ENCODE results near the gene HSD17B14. TPM values are rescaled to one million over a fixed set of nuclear protein-coding genes. Genes with fewer than 3 reads are reported as not detected.
"Not testable (repeated sequence)": the region's sequence is repeated elsewhere in the genome, so short reads cannot be mapped to it uniquely, and the experiment has no call there.

The HSD17B14 gene
- polyA plus RNA-seq, 2 of the 4 experiments (the other 2 are of a cell fraction): 11.1 to 20.9 TPM

- Histone ChIP-seq H3K27ac (no peak overlapping the region), H3K9me3 (no peaks in the 10 kb centered on the region), H3K4me2 (no peak overlapping the region), H3K4me3 (no peak overlapping the region), H3K4me1 (0 out of 3 replicates have a peak, but pooled peaks cover 4% of the 10 kb centered on the region)
- no peak for FAIRE-seq
- ChIA-PET POLR2A (no interaction called here), CTCF (interaction anchor here (1.0 to 2.5 kb wide), 8 partner anchors 9 to 124 kb away, joined by 5 to 13 read pairs (median 6); partner anchors contain the start of gene CA11)
- peak in 1 of 2 experiments; percentile 53; a peak in 3 of 6 replicates for ATAC-seq
- 79% methylated on average over 7 of the region's 7 CpGs for WGBS (ENCODE audit: missing lambda C conversion rate)
- DNase-seq (ENCODE audit: low read depth in 1 of 2, low spot score in 1 of 2): no peak
- no peak for TF ChIP-seq CEBPB (IDR thresholded peaks at IDR 0.05)
- TF ChIP-seq ESRRA (IDR thresholded peaks at IDR 0.05; ENCODE audit: borderline replicate concordance, low read length): no peak
- no peak for TF ChIP-seq BHLHE40 (IDR thresholded peaks at IDR 0.05; ENCODE audit: low read depth, low read length)
- TF ChIP-seq RFX5 (IDR thresholded peaks at IDR 0.05): no peak
- TF ChIP-seq HOXB5 (CRISPR knock-in tag; IDR thresholded peaks at IDR 0.05): no peak
- no peak for TF ChIP-seq CBX8 (IDR thresholded peaks at IDR 0.05)
- no peak for TF ChIP-seq TFCP2L1 (CRISPR knock-in tag; IDR thresholded peaks at IDR 0.05)
Observed at GRCh38 chr19:48770266-48770665, 66.0 kb downstream of the HSD17B14 start.

GRCh38 chr19:48768994-48769713 lies 67.1 kb downstream of the HSD17B14 start:
- CTCF ChIA-PET: interaction anchor here (1.0 to 3.5 kb wide), 6 partner anchors 19 to 93 kb away, joined by 3 to 22 read pairs (median 6); no protein-coding TSS in a partner anchor
- peak; percentile 72 for FAIRE-seq
- H3K4me2 ChIP-seq: no peak overlapping the region
- WGBS (ENCODE audit: missing lambda C conversion rate): 72% methylated on average over 11 of the region's 11 CpGs
- no peak for DNase-seq (ENCODE audit: low read depth in 1 of 2, low spot score in 1 of 2)
- H3K4me1 ChIP-seq: 0 out of 3 replicates have a peak, but pooled peaks cover 4% of the 10 kb centered on the region
- POLR2A ChIA-PET: no interaction called here
- H3K27ac ChIP-seq: no peak overlapping the region
- no peaks in the 10 kb centered on the region for H3K9me3 ChIP-seq
- H3K4me3 ChIP-seq: no peak overlapping the region
- no peak for ATAC-seq
- TF ChIP-seq FOSB (CRISPR knock-in tag; IDR thresholded peaks at IDR 0.05) (no peak), MAFK (IDR thresholded peaks at IDR 0.05; ENCODE audit: partially characterized antibody) (no peak), EHF (CRISPR knock-in tag; IDR thresholded peaks at IDR 0.05) (no peak), E2F6 (IDR thresholded peaks at IDR 0.05; ENCODE audit: borderline replicate concordance, low read depth) (no peak), RNF2 (IDR thresholded peaks at IDR 0.05; ENCODE audit: borderline replicate concordance, low read depth) (no peak), NFE2L2 (conservative IDR thresholded peaks at IDR 0.05; ENCODE audit: low read length) (no peak), CHD4 (IDR thresholded peaks at IDR 0.05; ENCODE audit: borderline replicate concordance) (no peak), MAZ (IDR thresholded peaks at IDR 0.05; ENCODE audit: borderline replicate concordance, low read depth, low read length) (no peak), CEBPB (IDR thresholded peaks at IDR 0.05) (no peak), SMC3 (IDR thresholded peaks at IDR 0.05) (no peak), NR3C1 (IDR thresholded peaks at IDR 0.05) (no peak), RAD21 (conservative IDR thresholded peaks at IDR 0.05 in 1 of 2, IDR thresholded peaks at IDR 0.05 in 1 of 2) (no peak), RARB (CRISPR knock-in tag; IDR thresholded peaks at IDR 0.05) (no peak)

GRCh38 chr19:48768171-48768753 lies 68.0 kb downstream of the HSD17B14 start:
- DNase-seq (ENCODE audit: low read depth in 1 of 2, low spot score in 1 of 2); POLR2A ChIA-PET; H3K4me1 ChIP-seq; H3K4me2 ChIP-seq; H3K4me3 ChIP-seq; H3K27ac ChIP-seq; H3K9me3 ChIP-seq; FAIRE-seq: not testable (repeated sequence)
- ATAC-seq: peak; percentile 60 to 74
- 27% methylated on average over 6 of the region's 6 CpGs for WGBS (ENCODE audit: missing lambda C conversion rate)
- CTCF ChIA-PET: interaction anchor here (0.6 to 3.5 kb wide), 9 partner anchors 9 to 123 kb away, joined by 3 to 22 read pairs (median 4); partner anchors contain the start of gene CA11

- H3K4me2 ChIP-seq; H3K4me1 ChIP-seq; H3K4me3 ChIP-seq; DNase-seq (ENCODE audit: low read depth in 1 of 2, low spot score in 1 of 2); H3K9me3 ChIP-seq; H3K27ac ChIP-seq; POLR2A ChIA-PET; FAIRE-seq: not testable (repeated sequence)
- CTCF ChIA-PET: interaction anchor here (1.0 to 3.5 kb wide), 7 partner anchors 14 to 206 kb away, joined by 3 to 22 read pairs (median 5); partner anchors contain the start of genes CA11 and HSD17B14
- ATAC-seq: peak; percentile 26 to 48; a peak in 1 of 6 replicates
- 42% methylated on average over 5 of the region's 5 CpGs for WGBS (ENCODE audit: missing lambda C conversion rate)
Observed at GRCh38 chr19:48765816-48766215, 70.5 kb downstream of the HSD17B14 start.

Small RNAs within 50 kb of the gene (small RNA-seq; reads per million reads assigned to genes)
- gene RNU6-317P: 0 reads per million in 6 experiments

Other genes starting within 250 kb of the HSD17B14 start
Only the 30 nearest of the 33 such genes appear.
- gene FAM83E, start 221.4 kb downstream of the HSD17B14 start, polyA plus RNA-seq (2011; rRNA removed): 0.16 and 0.45 TPM in 2 replicates
- 0.24 to 0.45 TPM (median 0.41 TPM) in 3 replicates for gene FAM83E, start 221.4 kb downstream of the HSD17B14 start, polyA plus RNA-seq (2017; fragmentation: RNase III; extraction: RNeasy Plus Mini Kit Qiagen cat#74134 plus additional on column Dnase treatment)
- 1,390 and 1,780 TPM in 2 replicates for gene RPL18, start 217.3 kb downstream of the HSD17B14 start, polyA plus RNA-seq (2011; rRNA removed)
- gene RPL18, start 217.3 kb downstream of the HSD17B14 start, polyA plus RNA-seq (2017; fragmentation: RNase III; extraction: RNeasy Plus Mini Kit Qiagen cat#74134 plus additional on column Dnase treatment): 2,568 to 2,696 TPM (median 2,647 TPM) in 3 replicates
- 5.5 and 6.1 TPM in 2 replicates for gene SPHK2, start 217.0 kb downstream of the HSD17B14 start, polyA plus RNA-seq (2011; rRNA removed)
- 14.7 to 18.3 TPM (median 17.1 TPM) in 3 replicates for gene SPHK2, start 217.0 kb downstream of the HSD17B14 start, polyA plus RNA-seq (2017; fragmentation: RNase III; extraction: RNeasy Plus Mini Kit Qiagen cat#74134 plus additional on column Dnase treatment)
- 1.8 and 2.5 TPM in 2 replicates for gene DBP, start 199.1 kb downstream of the HSD17B14 start, polyA plus RNA-seq (2011; rRNA removed)
- gene DBP, start 199.1 kb downstream of the HSD17B14 start, polyA plus RNA-seq (2017; fragmentation: RNase III; extraction: RNeasy Plus Mini Kit Qiagen cat#74134 plus additional on column Dnase treatment): 3.8 to 5.5 TPM (median 4.1 TPM) in 3 replicates
- gene CA11, start 190.3 kb downstream of the HSD17B14 start, polyA plus RNA-seq (2011; rRNA removed): 8.8 and 9.8 TPM in 2 replicates
- gene CA11, start 190.3 kb downstream of the HSD17B14 start, polyA plus RNA-seq (2017; fragmentation: RNase III; extraction: RNeasy Plus Mini Kit Qiagen cat#74134 plus additional on column Dnase treatment): 12.8 to 21.0 TPM (median 17.5 TPM) in 3 replicates
- 0.22 and 0.41 TPM in 2 replicates for gene NTN5, start 163.5 kb downstream of the HSD17B14 start, polyA plus RNA-seq (2011; rRNA removed)
- 0.18 to 0.44 TPM (median 0.28 TPM) in 3 replicates for gene NTN5, start 163.5 kb downstream of the HSD17B14 start, polyA plus RNA-seq (2017; fragmentation: RNase III; extraction: RNeasy Plus Mini Kit Qiagen cat#74134 plus additional on column Dnase treatment)
- gene FUT2, start 140.5 kb downstream of the HSD17B14 start, polyA plus RNA-seq (2011; rRNA removed): not detected in 2 replicates
- not detected in 3 replicates for gene FUT2, start 140.5 kb downstream of the HSD17B14 start, polyA plus RNA-seq (2017; fragmentation: RNase III; extraction: RNeasy Plus Mini Kit Qiagen cat#74134 plus additional on column Dnase treatment)
- 0.45 and 0.52 TPM in 2 replicates for gene MAMSTR, start 116.8 kb downstream of the HSD17B14 start, polyA plus RNA-seq (2011; rRNA removed)
- gene MAMSTR, start 116.8 kb downstream of the HSD17B14 start, polyA plus RNA-seq (2017; fragmentation: RNase III; extraction: RNeasy Plus Mini Kit Qiagen cat#74134 plus additional on column Dnase treatment): 0.33 to 0.44 TPM (median 0.40 TPM) in 3 replicates
- gene RASIP1, start 95.9 kb downstream of the HSD17B14 start, polyA plus RNA-seq (2011; rRNA removed): 0.33 and 0.40 TPM in 2 replicates
- 0.36 to 0.62 TPM (median 0.45 TPM) in 3 replicates for gene RASIP1, start 95.9 kb downstream of the HSD17B14 start, polyA plus RNA-seq (2017; fragmentation: RNase III; extraction: RNeasy Plus Mini Kit Qiagen cat#74134 plus additional on column Dnase treatment)
- gene IZUMO1, start 89.6 kb downstream of the HSD17B14 start, polyA plus RNA-seq (2011; rRNA removed): not detected in 2 replicates
- gene IZUMO1, start 89.6 kb downstream of the HSD17B14 start, polyA plus RNA-seq (2017; fragmentation: RNase III; extraction: RNeasy Plus Mini Kit Qiagen cat#74134 plus additional on column Dnase treatment): not detected in 3 replicates
- 1.4 and 1.5 TPM in 2 replicates for gene FUT1, start 83.8 kb downstream of the HSD17B14 start, polyA plus RNA-seq (2011; rRNA removed)
- gene FUT1, start 83.8 kb downstream of the HSD17B14 start, polyA plus RNA-seq (2017; fragmentation: RNase III; extraction: RNeasy Plus Mini Kit Qiagen cat#74134 plus additional on column Dnase treatment): 0.05 to 0.13 TPM (median 0.09 TPM) in 3 replicates
- gene FGF21, start 81.0 kb downstream of the HSD17B14 start, polyA plus RNA-seq (2011; rRNA removed): 0.06 TPM in 1 of 2 replicates, not detected in the other
- gene FGF21, start 81.0 kb downstream of the HSD17B14 start, polyA plus RNA-seq (2017; fragmentation: RNase III; extraction: RNeasy Plus Mini Kit Qiagen cat#74134 plus additional on column Dnase treatment): not detected in 3 replicates
- 30.4 and 31.9 TPM in 2 replicates for gene BCAT2, start 25.5 kb downstream of the HSD17B14 start, polyA plus RNA-seq (2011; rRNA removed)
- 46.4 to 47.9 TPM (median 47.2 TPM) in 3 replicates for gene BCAT2, start 25.5 kb downstream of the HSD17B14 start, polyA plus RNA-seq (2017; fragmentation: RNase III; extraction: RNeasy Plus Mini Kit Qiagen cat#74134 plus additional on column Dnase treatment)
- gene PLEKHA4, start 32.1 kb upstream of the HSD17B14 start, polyA plus RNA-seq (2011; rRNA removed): 0.34 and 0.42 TPM in 2 replicates
- 0.46 to 0.78 TPM (median 0.47 TPM) in 3 replicates for gene PLEKHA4, start 32.1 kb upstream of the HSD17B14 start, polyA plus RNA-seq (2017; fragmentation: RNase III; extraction: RNeasy Plus Mini Kit Qiagen cat#74134 plus additional on column Dnase treatment)
- 49.0 and 74.2 TPM in 2 replicates for gene PPP1R15A, start 35.9 kb upstream of the HSD17B14 start, polyA plus RNA-seq (2011; rRNA removed)
- gene PPP1R15A, start 35.9 kb upstream of the HSD17B14 start, polyA plus RNA-seq (2017; fragmentation: RNase III; extraction: RNeasy Plus Mini Kit Qiagen cat#74134 plus additional on column Dnase treatment): 28.1 to 29.7 TPM (median 29.2 TPM) in 3 replicates
- not detected in 2 replicates for gene TULP2, start 62.3 kb upstream of the HSD17B14 start, polyA plus RNA-seq (2011; rRNA removed)
- not detected in 3 replicates for gene TULP2, start 62.3 kb upstream of the HSD17B14 start, polyA plus RNA-seq (2017; fragmentation: RNase III; extraction: RNeasy Plus Mini Kit Qiagen cat#74134 plus additional on column Dnase treatment)
- 58.5 and 79.5 TPM in 2 replicates for gene NUCB1, start 63.8 kb upstream of the HSD17B14 start, polyA plus RNA-seq (2011; rRNA removed)
- 154 to 182 TPM (median 174 TPM) in 3 replicates for gene NUCB1, start 63.8 kb upstream of the HSD17B14 start, polyA plus RNA-seq (2017; fragmentation: RNase III; extraction: RNeasy Plus Mini Kit Qiagen cat#74134 plus additional on column Dnase treatment)
- 0.60 and 0.78 TPM in 2 replicates for gene DHDH, start 97.2 kb upstream of the HSD17B14 start, polyA plus RNA-seq (2011; rRNA removed)
- 1.1 to 1.2 TPM (median 1.2 TPM) in 3 replicates for gene DHDH, start 97.2 kb upstream of the HSD17B14 start, polyA plus RNA-seq (2017; fragmentation: RNase III; extraction: RNeasy Plus Mini Kit Qiagen cat#74134 plus additional on column Dnase treatment)
- gene BAX, start 118.4 kb upstream of the HSD17B14 start, polyA plus RNA-seq (2011; rRNA removed): 120 and 134 TPM in 2 replicates
- 265 to 299 TPM (median 284 TPM) in 3 replicates for gene BAX, start 118.4 kb upstream of the HSD17B14 start, polyA plus RNA-seq (2017; fragmentation: RNase III; extraction: RNeasy Plus Mini Kit Qiagen cat#74134 plus additional on column Dnase treatment)
- gene FTL, start 128.8 kb upstream of the HSD17B14 start, polyA plus RNA-seq (2011; rRNA removed): 4,743 and 7,067 TPM in 2 replicates
- gene FTL, start 128.8 kb upstream of the HSD17B14 start, polyA plus RNA-seq (2017; fragmentation: RNase III; extraction: RNeasy Plus Mini Kit Qiagen cat#74134 plus additional on column Dnase treatment): 12,141 to 13,930 TPM (median 13,921 TPM) in 3 replicates
- gene GYS1, start 156.8 kb upstream of the HSD17B14 start, polyA plus RNA-seq (2011; rRNA removed): 10.3 and 16.4 TPM in 2 replicates
- 23.8 to 25.0 TPM (median 24.8 TPM) in 3 replicates for gene GYS1, start 156.8 kb upstream of the HSD17B14 start, polyA plus RNA-seq (2017; fragmentation: RNase III; extraction: RNeasy Plus Mini Kit Qiagen cat#74134 plus additional on column Dnase treatment)
- gene RUVBL2, start 157.4 kb upstream of the HSD17B14 start, polyA plus RNA-seq (2011; rRNA removed): 146 and 186 TPM in 2 replicates
- gene RUVBL2, start 157.4 kb upstream of the HSD17B14 start, polyA plus RNA-seq (2017; fragmentation: RNase III; extraction: RNeasy Plus Mini Kit Qiagen cat#74134 plus additional on column Dnase treatment): 213 to 274 TPM (median 225 TPM) in 3 replicates
- gene LHB, start 180.6 kb upstream of the HSD17B14 start, polyA plus RNA-seq (2011; rRNA removed): not detected in 2 replicates
- gene LHB, start 180.6 kb upstream of the HSD17B14 start, polyA plus RNA-seq (2017; fragmentation: RNase III; extraction: RNeasy Plus Mini Kit Qiagen cat#74134 plus additional on column Dnase treatment): 0.22 TPM in 1 of 3 replicates, not detected in the others
- gene CGB3, start 187.8 kb upstream of the HSD17B14 start, polyA plus RNA-seq (2011; rRNA removed): not detected in 2 replicates
- 0.13 to 0.28 TPM in 2 of 3 replicates, not detected in the other for gene CGB3, start 187.8 kb upstream of the HSD17B14 start, polyA plus RNA-seq (2017; fragmentation: RNase III; extraction: RNeasy Plus Mini Kit Qiagen cat#74134 plus additional on column Dnase treatment)
- not detected in 2 replicates for gene CGB2, start 195.4 kb upstream of the HSD17B14 start, polyA plus RNA-seq (2011; rRNA removed)
- not detected in 3 replicates for gene CGB2, start 195.4 kb upstream of the HSD17B14 start, polyA plus RNA-seq (2017; fragmentation: RNase III; extraction: RNeasy Plus Mini Kit Qiagen cat#74134 plus additional on column Dnase treatment)
- gene CGB1, start 200.4 kb upstream of the HSD17B14 start, polyA plus RNA-seq (2011; rRNA removed): not detected in 2 replicates
- 0.13 TPM in 1 of 3 replicates, not detected in the others for gene CGB1, start 200.4 kb upstream of the HSD17B14 start, polyA plus RNA-seq (2017; fragmentation: RNase III; extraction: RNeasy Plus Mini Kit Qiagen cat#74134 plus additional on column Dnase treatment)
- 0.15 and 0.23 TPM in 2 replicates for gene CGB5, start 207.4 kb upstream of the HSD17B14 start, polyA plus RNA-seq (2011; rRNA removed)
- gene CGB5, start 207.4 kb upstream of the HSD17B14 start, polyA plus RNA-seq (2017; fragmentation: RNase III; extraction: RNeasy Plus Mini Kit Qiagen cat#74134 plus additional on column Dnase treatment): 0.53 to 0.94 TPM (median 0.71 TPM) in 3 replicates
- 0.63 and 0.95 TPM in 2 replicates for gene CGB8, start 212.6 kb upstream of the HSD17B14 start, polyA plus RNA-seq (2011; rRNA removed)
- gene CGB8, start 212.6 kb upstream of the HSD17B14 start, polyA plus RNA-seq (2017; fragmentation: RNase III; extraction: RNeasy Plus Mini Kit Qiagen cat#74134 plus additional on column Dnase treatment): 2.0 to 2.7 TPM (median 2.4 TPM) in 3 replicates
- 0.34 and 0.56 TPM in 2 replicates for gene CGB7, start 221.3 kb upstream of the HSD17B14 start, polyA plus RNA-seq (2011; rRNA removed)
- 0.63 to 0.88 TPM (median 0.79 TPM) in 3 replicates for gene CGB7, start 221.3 kb upstream of the HSD17B14 start, polyA plus RNA-seq (2017; fragmentation: RNase III; extraction: RNeasy Plus Mini Kit Qiagen cat#74134 plus additional on column Dnase treatment)
- 0.34 and 0.37 TPM in 2 replicates for gene NTF4, start 228.3 kb upstream of the HSD17B14 start, polyA plus RNA-seq (2011; rRNA removed)
- gene NTF4, start 228.3 kb upstream of the HSD17B14 start, polyA plus RNA-seq (2017; fragmentation: RNase III; extraction: RNeasy Plus Mini Kit Qiagen cat#74134 plus additional on column Dnase treatment): 1.0 to 2.4 TPM (median 1.7 TPM) in 3 replicates